HG02678 (cell line): ENCODE data around the gene KHK.

ENCODE experiments used
- ATAC-seq: cut with Tn5 transposase; IDR thresholded peaks from one replicate; pipeline ENCODE4 v1.9.1; 2021; ENCODE audit warnings: mild to moderate bottlenecking, moderate library complexity; ENCODE audit not compliant: unreplicated experiment

Gene KHK

DNA sequence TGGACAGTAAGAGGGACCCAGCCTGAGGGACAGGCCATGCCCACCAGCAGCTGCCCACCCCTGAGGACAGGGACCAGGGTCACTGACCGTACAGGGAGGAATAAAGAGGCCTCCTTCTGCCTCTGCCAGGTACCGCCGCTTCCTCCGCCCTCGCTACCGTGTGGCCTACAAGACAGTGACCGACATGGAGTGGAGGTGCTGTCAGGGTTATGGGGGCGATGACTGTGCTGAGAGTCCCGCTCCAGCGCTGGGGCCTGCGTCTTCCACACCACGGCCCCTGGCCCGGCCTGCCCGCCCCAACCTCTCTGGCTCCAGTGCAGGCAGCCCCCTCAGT is 6.0 kb upstream of the KHK start:
- no peak for ATAC-seq

DNA sequence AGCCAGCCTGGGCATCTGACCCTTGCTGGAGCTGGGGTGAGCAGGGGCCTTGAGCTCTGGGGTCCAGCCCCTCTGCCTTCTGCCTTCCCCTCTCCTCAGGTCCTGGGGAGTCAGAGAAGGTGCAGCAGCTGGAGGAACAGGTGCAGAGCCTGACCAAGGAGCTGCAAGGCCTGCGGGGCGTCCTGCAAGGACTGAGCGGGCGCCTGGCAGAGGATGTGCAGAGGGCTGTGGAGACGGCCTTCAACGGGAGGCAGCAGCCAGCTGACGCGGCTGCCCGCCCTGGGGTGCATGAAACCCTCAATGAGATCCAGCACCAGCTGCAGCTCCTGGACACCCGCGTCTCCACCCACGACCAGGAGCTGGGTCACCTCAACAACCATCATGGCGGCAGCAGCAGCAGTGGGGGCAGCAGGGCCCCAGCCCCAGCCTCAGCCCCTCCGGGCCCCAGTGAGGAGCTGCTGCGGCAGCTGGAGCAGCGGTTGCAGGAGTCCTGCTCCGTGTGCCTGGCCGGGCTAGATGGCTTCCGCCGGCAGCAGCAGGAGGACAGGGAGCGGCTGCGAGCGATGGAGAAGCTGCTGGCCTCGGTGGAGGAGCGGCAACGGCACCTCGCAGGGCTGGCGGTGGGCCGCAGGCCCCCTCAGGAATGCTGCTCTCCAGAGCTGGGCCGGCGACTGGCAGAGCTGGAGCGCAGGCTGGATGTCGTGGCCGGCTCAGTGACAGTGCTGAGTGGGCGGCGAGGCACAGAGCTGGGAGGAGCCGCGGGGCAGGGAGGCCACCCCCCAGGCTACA is 4.4 kb upstream of the KHK start:
- ATAC-seq: no peak

DNA sequence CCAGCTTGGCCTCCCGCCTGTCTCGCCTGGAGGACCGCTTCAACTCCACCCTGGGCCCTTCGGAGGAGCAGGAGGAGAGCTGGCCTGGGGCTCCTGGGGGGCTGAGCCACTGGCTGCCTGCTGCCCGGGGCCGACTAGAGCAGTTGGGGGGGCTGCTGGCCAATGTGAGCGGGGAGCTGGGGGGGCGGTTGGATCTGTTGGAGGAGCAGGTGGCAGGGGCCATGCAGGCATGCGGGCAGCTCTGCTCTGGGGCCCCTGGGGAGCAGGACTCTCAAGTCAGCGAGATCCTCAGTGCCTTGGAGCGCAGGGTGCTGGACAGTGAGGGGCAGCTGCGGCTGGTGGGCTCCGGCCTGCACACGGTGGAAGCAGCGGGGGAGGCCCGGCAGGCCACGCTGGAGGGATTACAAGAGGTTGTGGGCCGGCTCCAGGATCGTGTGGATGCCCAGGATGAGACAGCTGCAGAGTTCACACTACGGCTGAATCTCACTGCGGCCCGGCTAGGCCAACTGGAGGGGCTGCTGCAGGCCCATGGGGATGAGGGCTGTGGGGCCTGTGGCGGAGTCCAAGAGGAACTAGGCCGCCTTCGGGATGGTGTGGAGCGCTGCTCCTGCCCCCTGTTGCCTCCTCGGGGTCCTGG is 3.7 kb upstream of the KHK start:
- no peak for ATAC-seq

DNA sequence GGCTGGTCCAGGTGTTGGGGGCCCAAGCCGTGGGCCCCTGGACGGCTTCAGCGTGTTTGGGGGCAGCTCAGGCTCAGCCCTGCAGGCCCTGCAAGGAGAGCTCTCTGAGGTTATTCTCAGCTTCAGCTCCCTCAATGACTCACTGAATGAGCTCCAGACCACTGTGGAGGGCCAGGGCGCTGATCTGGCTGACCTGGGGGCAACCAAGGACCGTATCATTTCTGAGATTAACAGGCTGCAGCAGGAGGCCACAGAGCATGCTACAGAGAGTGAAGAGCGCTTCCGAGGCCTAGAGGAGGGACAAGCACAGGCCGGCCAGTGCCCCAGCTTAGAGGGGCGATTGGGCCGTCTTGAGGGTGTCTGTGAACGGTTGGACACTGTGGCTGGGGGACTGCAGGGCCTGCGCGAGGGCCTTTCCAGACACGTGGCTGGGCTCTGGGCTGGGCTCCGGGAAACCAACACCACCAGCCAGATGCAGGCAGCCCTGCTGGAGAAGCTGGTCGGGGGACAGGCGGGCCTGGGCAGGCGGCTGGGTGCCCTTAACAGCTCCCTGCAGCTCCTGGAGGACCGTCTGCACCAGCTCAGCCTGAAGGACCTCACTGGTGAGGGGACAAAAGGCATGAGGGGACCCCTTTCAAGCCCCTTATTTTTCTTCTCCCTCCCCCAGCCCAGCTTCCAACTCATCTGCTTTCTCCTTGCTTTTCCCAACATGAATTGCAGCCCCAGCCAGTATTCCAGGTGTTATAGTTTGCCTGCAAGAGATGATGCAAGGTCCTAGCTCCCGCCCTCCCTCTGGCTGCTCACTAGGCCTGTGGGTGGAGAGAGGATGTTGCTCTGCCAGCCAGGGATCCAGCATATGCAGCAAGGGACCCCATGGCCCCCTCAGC is 2.9 kb upstream of the KHK start:
- ATAC-seq: no peak

DNA sequence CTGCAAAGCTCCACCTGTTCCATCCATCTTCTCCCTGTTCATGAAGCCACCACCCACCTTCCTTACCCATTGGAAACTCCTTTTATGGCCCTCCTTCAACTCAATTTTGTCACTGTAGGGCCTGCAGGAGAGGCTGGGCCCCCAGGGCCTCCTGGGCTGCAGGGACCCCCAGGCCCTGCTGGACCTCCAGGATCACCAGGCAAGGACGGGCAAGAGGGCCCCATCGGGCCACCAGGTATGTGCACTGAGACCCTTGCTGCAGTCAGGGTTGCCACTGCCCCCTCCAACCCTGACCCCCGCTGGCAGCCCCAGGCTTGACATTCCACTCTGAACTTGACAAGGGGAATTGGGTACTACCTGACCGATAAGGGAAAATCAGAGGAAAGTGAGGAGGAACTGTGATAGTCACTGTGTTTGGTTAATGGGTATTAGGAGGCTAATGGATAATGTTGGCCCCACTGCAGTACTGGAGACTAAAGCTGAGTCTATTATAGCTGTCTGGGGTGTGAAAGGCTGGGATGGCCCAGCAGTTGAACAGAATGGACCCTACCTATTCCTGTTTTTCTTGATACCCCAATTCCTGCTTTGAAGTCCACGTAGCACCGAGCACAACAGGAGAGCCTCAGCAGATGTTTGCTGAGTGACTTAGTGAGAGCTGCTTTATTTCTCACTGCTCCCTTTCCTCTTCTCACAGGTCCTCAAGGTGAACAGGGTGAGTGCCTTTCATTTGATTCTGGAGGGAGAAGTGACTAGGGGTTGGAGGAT is 2.1 kb upstream of the KHK start:
- ATAC-seq: no peak

DNA sequence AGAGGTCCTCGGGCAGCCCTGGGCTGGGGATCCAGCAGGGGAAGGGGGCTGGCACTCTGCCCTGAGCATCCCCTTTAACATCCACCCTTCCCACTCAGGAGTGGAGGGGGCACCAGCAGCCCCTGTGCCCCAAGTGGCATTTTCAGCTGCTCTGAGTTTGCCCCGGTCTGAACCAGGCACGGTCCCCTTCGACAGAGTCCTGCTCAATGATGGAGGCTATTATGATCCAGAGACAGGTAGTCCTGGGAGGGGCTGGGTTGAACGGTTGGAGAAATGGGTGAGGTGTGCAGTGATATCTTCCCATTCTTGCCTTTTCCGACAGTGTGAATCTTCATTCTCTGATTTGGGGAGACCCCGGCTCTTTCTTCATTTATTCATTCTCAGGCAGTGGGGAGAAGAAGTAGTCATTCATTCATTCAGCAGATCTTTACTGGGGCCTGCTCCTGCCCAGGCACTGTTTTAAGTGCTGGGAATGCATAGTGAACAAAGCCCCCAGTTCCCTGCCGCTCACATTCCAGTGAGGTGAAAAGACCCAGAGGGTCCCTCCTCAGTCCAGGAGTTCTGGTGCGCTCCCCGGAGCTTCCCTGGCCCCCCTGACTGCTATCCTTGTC is 1.4 kb upstream of the KHK start:
- no peak for ATAC-seq

DNA sequence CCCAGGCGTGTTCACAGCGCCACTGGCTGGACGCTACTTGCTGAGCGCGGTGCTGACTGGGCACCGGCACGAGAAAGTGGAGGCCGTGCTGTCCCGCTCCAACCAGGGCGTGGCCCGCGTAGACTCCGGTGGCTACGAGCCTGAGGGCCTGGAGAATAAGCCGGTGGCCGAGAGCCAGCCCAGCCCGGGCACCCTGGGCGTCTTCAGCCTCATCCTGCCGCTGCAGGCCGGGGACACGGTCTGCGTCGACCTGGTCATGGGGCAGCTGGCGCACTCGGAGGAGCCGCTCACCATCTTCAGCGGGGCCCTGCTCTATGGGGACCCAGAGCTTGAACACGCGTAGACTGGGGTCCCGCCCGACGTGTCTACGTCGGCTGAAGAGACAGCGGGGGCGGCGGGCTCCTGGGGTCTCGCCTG is 891 bp upstream of the KHK start:
- peak; percentile 7 for ATAC-seq

DNA sequence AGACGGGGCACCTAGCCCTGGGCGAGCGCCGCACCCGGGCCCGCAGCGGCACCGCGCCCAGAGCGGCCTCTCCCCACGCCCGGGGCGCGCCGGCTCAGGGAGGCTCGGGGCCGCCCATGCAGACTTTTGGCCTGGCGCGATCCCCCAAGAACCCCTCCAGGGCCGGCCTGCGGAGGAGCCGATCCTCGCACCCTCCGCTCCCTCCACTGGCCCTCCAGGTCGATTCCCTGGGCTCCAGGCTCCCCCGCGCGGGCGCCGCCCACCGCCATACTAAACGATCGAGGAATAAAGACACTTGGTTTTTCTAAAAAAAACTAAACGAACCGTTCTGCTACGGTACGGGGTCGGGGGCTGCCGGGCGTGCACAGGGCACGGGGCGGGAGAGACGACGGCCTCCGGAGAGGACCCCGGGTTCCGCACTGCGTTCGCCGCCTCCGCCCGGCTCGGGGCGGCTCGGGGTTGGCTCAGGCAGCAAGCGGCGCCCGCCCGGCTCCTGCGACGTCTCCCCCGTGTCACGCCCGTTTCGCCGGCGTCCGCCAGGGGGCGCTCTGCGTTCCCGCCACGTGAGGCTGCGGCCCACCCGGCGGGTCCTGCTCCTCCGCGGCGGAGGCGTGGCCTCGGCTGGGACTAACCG is 365 bp upstream of the KHK start:
- ATAC-seq: peak; percentile 82

DNA sequence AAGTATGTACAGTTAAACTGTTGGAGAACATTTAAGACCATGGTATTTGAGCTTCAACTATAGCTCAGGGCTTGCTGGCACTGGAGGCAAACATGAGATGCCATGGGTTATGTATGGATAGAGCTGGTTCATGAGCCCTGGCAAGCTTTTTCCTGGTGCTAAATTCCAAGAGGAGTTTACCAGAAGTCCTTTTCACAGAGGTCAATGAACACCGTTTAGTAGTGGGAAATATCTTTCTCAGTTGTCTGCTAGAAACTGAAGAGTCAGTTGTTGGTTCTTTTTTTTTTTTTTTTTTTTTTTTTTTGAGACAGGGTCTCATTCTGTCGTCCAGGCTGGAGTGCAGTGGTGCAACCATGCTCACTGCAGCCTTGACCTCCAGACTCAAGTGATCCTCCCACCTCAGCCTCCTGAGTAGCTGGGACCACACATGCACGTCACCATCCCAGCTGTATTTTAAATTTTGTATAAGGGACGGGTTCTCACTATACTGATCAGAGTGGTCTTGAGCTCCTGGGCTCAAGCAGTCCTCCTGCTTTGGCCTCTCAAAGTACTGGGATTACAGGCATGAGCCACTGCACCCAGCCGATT is 1.3 kb downstream of the KHK start:
- no peak for ATAC-seq

DNA sequence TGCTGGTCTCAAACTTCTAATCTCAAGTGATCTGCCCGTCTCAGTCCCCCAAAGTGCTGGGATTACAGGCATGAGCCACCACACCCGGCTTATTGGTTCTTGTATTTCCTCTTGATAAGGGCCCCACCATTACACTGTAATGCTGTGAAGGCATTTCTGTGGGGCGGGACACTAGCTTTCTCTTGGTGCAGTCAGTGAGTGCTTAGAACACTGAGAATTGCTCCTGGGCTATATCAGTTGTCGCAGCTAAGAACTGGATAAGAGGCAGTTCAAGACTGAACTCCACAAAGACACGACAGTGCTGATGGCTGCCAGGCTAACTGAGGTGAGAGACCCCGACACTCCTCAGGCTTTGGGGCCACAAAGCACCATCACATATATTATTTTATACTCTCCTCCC is 2.1 kb downstream of the KHK start:
- no peak for ATAC-seq

DNA sequence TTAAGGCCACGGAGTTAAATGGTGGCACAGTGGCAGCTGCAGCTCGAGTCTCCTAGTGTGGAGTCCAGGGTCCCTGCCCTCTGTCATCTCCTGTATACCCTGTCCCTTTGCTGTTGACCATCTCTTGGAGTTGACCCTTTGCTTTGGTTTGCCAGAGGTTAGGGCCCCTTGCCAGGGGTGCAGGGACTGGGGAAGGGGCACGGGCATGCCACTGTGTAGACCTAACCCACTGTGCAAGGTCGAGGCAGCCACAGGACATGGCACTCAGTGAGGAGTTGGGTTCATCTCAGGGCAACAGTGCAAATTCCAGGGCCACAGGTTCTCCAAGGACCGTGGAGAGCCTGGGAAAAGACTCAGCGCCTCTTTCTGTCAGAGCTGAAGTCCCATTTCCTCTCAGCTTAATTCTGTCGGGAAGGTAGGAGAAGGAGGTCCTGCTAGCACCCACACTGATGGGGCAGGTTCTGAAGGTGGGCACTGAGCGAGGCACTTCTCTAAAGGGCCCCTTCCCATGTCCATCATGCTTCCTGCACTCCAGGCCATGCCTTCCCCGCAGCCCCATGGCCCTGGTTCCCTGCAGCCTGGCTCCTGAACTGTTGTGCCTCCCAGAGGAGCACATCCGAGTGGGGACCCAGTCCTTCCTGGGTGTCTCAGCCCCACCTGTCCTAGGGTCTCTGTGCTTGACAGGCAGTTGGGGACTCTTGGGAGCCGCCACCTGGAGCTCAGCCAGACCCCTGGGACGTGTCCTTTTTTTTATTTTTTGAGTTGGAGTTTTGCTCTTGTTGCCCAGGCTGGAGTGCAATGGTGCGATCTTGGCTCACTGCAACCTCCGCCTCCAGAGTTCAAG is 2.8 kb downstream of the KHK start:
- no peak for ATAC-seq

DNA sequence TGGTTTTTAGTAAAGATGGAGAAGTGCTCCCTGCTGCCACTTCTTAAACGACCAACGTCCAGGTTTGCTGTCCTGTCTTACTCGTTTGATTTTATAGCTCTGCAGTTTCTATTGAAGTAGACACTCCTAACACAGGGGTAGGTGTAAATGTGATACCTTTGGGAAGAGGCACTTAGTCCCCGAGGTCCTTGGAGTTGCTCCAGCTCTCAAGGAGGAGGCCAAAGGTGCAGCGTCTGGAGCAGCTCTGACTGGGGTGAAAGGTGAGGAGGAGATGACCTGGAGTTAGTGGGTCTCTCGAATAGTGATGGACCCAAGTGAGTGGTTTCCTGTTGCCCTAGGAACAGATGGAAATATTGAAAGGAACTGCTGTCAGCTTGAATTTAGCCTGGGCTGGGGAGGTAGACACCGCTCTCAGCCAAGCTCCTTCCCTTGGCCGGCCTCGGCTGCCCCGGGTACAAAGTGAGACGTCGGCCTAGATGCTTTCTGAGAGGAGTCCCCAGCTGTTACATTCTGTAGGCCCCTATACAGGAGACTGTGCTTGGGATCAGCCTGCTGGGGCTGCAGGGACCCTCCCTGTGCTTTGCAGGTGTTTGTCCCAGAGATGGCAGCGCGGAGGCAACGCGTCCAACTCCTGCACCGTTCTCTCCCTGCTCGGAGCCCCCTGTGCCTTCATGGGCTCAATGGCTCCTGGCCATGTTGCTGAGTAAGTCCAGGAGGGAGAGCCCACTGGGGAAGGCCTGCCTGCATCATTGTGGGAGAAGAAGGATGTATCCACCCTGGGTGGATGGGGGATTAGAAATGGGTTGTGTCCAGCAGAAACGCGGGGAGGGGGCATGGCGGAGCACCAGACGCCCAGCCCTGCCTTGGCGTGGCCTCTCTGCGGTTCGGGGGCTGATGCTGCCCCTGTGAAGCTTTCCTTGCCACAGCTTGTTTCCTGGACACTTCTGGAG is 5.4 kb downstream of the KHK start:
- ATAC-seq: no peak

DNA sequence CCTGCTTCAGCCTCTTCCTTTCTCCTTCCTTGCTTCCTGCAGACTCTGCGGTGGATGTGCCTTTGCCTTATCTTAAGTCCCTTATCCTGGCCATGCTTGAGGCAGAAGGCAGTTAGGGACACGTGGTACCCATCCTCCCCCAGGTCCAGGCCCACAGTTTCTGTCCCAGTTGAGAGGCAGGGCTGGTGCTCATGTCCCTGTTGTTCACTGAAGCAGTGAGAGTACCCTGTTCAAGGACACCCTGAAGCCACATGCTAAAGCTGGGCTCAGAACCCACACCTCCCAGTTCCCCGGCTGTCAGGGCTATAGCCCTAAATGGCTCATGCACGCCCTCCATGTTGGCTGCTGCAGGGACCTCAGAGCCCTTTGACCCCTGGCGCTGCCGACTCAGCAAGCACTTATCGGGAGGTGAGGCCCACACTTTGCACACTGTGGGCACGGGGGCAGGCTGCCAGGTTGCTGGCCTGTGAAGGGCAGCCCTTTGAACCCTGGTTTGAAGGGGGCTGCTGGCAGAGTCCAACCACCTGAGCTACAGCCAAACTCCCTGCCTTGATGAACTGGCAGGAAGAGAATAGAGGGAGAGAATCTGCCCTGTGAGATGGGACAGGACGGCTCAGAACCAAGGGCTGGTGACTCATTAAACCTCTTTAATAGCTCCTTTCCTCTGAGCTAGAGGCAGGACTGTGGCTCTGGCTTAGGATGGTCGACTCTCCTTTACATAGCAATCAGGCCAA is 6.3 kb downstream of the KHK start:
- ATAC-seq: no peak

DNA sequence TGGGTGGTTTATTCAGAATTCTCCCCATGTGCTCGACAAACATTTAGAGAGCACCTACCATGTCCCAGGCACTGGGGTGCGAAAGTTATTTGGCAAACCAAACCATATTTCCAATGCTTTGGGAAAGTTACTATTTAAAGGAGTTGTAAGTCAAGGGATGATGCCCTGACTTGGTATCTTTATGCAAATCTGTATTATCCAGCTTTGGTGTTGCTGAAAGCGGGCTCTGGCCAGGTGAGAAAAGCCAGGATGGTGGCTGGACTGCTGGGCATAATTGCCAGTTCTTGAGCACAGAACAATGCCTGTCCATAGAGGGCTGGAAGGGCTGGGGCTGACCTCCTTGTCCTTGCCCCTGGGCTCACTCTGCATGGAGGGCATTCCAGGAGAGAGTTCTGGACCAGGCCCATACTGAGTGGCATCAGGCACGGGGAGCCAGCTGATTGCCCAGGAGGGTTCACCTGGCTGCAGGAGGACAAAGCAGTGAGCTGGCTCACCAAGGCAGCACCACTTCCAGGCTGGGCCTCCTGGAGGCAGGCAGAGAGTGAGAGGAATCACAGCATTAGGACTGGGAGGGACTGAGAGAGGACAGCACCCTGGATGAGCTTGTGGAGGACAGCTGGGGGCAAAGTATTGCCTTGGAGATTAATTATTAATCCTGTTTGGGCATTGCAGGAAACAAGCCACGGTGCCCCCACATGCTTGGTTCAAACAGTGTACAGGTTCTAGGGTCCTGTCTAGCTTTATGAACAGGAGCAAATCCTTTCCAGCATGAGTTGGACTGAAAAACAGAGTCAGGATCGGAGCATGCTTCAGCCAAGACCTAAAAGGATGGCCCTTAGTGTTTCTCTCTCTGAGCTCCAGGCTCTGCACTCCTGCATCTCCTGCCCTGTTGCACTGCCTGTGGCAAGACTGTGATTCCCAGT is 7.1 kb downstream of the KHK start:
- ATAC-seq: no peak

DNA sequence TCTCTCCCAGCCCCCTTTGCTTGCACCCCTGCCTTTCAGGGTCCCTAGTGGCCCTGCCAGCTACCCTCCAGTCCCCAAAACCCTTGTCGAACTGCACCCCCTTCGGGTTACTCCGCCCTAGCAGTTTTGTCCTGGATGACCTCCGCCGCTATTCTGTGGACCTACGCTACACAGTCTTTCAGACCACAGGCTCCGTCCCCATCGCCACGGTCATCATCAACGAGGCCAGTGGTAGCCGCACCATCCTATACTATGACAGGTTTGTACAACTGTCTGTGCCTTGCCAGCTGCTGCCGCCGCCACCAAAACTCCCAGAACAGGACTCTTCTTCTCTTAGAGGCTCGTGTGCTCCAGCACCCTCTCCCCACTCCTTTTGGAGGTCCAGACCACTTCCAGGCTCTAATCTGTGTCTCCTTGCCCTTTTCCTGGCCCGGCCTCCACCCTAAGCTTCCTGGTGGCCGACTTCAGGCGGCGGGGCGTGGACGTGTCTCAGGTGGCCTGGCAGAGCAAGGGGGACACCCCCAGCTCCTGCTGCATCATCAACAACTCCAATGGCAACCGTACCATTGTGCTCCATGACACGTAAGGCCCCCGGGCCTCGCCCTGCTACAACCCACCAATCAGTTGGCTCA is 7.9 kb downstream of the KHK start:
- ATAC-seq: no peak

DNA sequence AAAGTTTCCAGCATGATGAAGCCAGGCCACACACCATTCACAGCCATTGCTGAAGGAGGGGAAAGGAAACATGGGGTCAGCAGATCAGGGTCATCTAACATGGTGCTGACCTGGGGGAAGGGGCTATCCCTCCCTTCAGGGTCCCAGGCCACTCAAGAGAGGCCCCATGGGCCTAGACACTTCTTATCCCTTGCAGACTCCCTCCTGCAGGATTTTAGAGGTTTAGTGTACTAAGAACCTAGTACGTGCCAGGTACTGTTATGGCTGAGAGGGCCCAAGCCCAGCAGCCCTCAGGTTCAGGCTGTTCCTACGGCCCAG is 8.8 kb downstream of the KHK start:
- ATAC-seq: no peak
